GM12878 (cell line): ENCODE measurements around the gene VPS54. TPM values are rescaled to one million over a fixed set of nuclear protein-coding genes. Genes with fewer than 3 reads are reported as not detected.

Experiments used
- ATAC-seq: fragments of 200-7000 bp; cut with Tn5 transposase; 3 replicates; pipeline ENCODE4 v1.9.1; 2020; ENCODE audit warnings: mild to moderate bottlenecking, moderate library complexity
- BruUV-seq: library from RNA; stranded (reverse); fragments of 400-500 nt; replicated peaks from 2 replicates; lab custom pipeline; 2021; lab: Mats Ljungman, UMichigan
- CTCF ChIA-PET: fragments of 300-600 bp; sonication (Branson Sonifier 250); formaldehyde crosslinking; extraction: SDS; loops from one replicate; lab custom pipeline; 2021; ENCODE audit warnings: inconsistent platforms; lab: Yijun Ruan, JAX
- POLR2A ChIA-PET: fragments of 350-600 bp; formaldehyde crosslinking; extraction: SDS; loops from one replicate; lab custom pipeline; 2021; ENCODE audit warnings: inconsistent platforms; lab: Charles Lee
- RAD21 ChIA-PET: fragments of 300-600 bp; sonication (Branson Sonifier 250); formaldehyde crosslinking; loops from one replicate; lab custom pipeline; 2023; ENCODE audit warnings: antibody characterized with exemption; ENCODE audit not compliant: unreplicated experiment; lab: Charles Lee
- SMC1A ChIA-PET: fragments of 300-600 bp; sonication (Branson Sonifier 250); formaldehyde crosslinking; loops from one replicate; lab custom pipeline; 2023; ENCODE audit not compliant: unreplicated experiment, uncharacterized antibody; lab: Charles Lee
- DNase-seq: peaks from one replicate; pipeline ENCODE4 v3.0.0-alpha.2; 2011; ENCODE audit warnings: low read depth, low spot score
- FAIRE-seq: peaks from 3 replicates; lab custom pipeline; 2011; peaks lifted over from hg19 to GRCh38; lab: Jason Lieb, UNC
- H2AFZ ChIP-seq: 2 replicates; pipeline ENCODE4 v1.6.0; 2011; ENCODE audit warnings: low read depth, low read length, control low read depth; ENCODE audit not compliant: control insufficient read depth
- H3K27ac ChIP-seq: 2 replicates; pipeline ENCODE4 v1.5.1; 2011; ENCODE audit warnings: control low read depth; ENCODE audit not compliant: control insufficient read depth, insufficient read depth
- H3K27me3 ChIP-seq, 2 experiments: replicated peaks in 1 of 2; 2 replicates each; pipeline versions ENCODE4 v1.6.0 to v1.6.1; 2011; ENCODE audit warnings: low read length in 1 of 2; ENCODE audit not compliant: control insufficient read depth in 2 of 2, insufficient read depth in 2 of 2
- H3K36me3 ChIP-seq, 2 experiments: 2 replicates each; pipeline ENCODE4 v1.5.1; 2011; ENCODE audit warnings: low read length in 1 of 2; ENCODE audit not compliant: control insufficient read depth in 2 of 2, insufficient read depth in 2 of 2
- H3K4me1 ChIP-seq: 2 replicates; pipeline ENCODE4 v1.6.1; 2011; ENCODE audit warnings: mild to moderate bottlenecking, low read length, moderate library complexity, mixed read lengths; ENCODE audit not compliant: control insufficient read depth, insufficient read depth
- H3K4me2 ChIP-seq: 2 replicates; pipeline ENCODE4 v1.6.0; 2011; ENCODE audit warnings: control low read depth; ENCODE audit not compliant: control insufficient read depth, insufficient read depth
- H3K4me3 ChIP-seq: fragments of 200-600 bp; sonication (generic); 2 replicates; pipeline ENCODE4 v1.5.1; 2016
- H3K79me2 ChIP-seq: 2 replicates; pipeline ENCODE4 v1.6.0; 2011; ENCODE audit warnings: low read length; ENCODE audit not compliant: control insufficient read depth, insufficient read depth
- H3K9ac ChIP-seq: 2 replicates; pipeline ENCODE4 v1.8.0; 2011; ENCODE audit warnings: low read length, control low read depth, mixed read lengths; ENCODE audit not compliant: control insufficient read depth, insufficient read depth
- H3K9me3 ChIP-seq: replicated peaks from 3 replicates; pipeline ENCODE4 v1.5.1; 2011; ENCODE audit warnings: mild to moderate bottlenecking, low read length; ENCODE audit not compliant: control insufficient read depth, insufficient read depth
- H4K20me1 ChIP-seq: 2 replicates; pipeline ENCODE4 v1.6.0; 2011; ENCODE audit not compliant: control insufficient read depth, insufficient read depth
- BCL11A ChIP-seq: IDR thresholded peaks from 2 replicates; pipeline ENCODE4 v1.6.1; 2011; ENCODE audit warnings: low read depth, low read length
- CBX5 ChIP-seq: sonication (generic); IDR thresholded peaks from 2 replicates; pipeline ENCODE4 v1.6.1; 2016; ENCODE audit warnings: low read depth, moderate library complexity, mild to moderate bottlenecking, inconsistent platforms
- CEBPB ChIP-seq, 2 experiments: fragments of 150-350 bp in 1 of 2; IDR thresholded peaks; 2 replicates each; pipeline ENCODE4 v1.6.1; 2012 to 2014; ENCODE audit warnings: low read depth in 2 of 2, low read length in 2 of 2, borderline replicate concordance in 1 of 2, inconsistent platforms in 1 of 2
- IKZF2 ChIP-seq, 2 experiments: fragments of 450-650 bp; IDR thresholded peaks; 2 replicates each; pipeline ENCODE4 v1.6.1; 2017; ENCODE audit warnings: mild to moderate bottlenecking in 2 of 2, moderate library complexity in 2 of 2
- MTA2 ChIP-seq: fragments of 450-650 bp; IDR thresholded peaks from 2 replicates; pipeline ENCODE4 v1.6.1; 2016; ENCODE audit warnings: low read depth, mild to moderate bottlenecking, moderate library complexity
- MYC ChIP-seq: IDR thresholded peaks from 2 replicates; pipeline ENCODE4 v1.6.1; 2011; ENCODE audit warnings: mild to moderate bottlenecking, low read length, moderate library complexity, inconsistent platforms; ENCODE audit not compliant: insufficient read depth, insufficient replicate concordance, insufficient read length, severe bottlenecking
- NBN ChIP-seq: fragments of 450-650 bp; IDR thresholded peaks from 2 replicates; pipeline ENCODE4 v1.6.1; 2016
- POLR2AphosphoS5 ChIP-seq: IDR thresholded peaks from 2 replicates; pipeline ENCODE4 v1.6.1; 2011; ENCODE audit warnings: mild to moderate bottlenecking, low read length, inconsistent platforms
- RCOR1 ChIP-seq: conservative IDR thresholded peaks from 2 replicates; pipeline ENCODE4 v1.6.1; 2012; ENCODE audit warnings: low read depth, low read length, improper control_type of control experiment
- TBL1XR1 ChIP-seq: IDR thresholded peaks from 2 replicates; pipeline ENCODE4 v1.6.1; 2012; ENCODE audit warnings: low read depth, low read length, improper control_type of control experiment
- ZBED1 ChIP-seq: IDR thresholded peaks from 2 replicates; pipeline ENCODE4 v1.6.1; 2016; ENCODE audit warnings: borderline replicate concordance
- ZBTB11 ChIP-seq: fragments of 450-650 bp; formaldehyde crosslinking; IDR thresholded peaks from 2 replicates; pipeline ENCODE4 v1.5.0; 2022; ENCODE audit warnings: mild to moderate bottlenecking, missing genetic modification characterization
- WGBS: methylation state at CpG from one replicate; pipeline ENCODE4 v1.1.6; 2016; ENCODE audit warnings: low lambda C conversion rate; ENCODE audit not compliant: insufficient replicate concordance, insufficient coverage; ENCODE audit errors: missing lambda C conversion rate; 5-methylcytosine and 5-hydroxymethylcytosine counted together
- in situ Hi-C: fragments of 300-500 bp; cut with MboI; formaldehyde crosslinking; loops from 9 replicates; pipeline ENCODE4 v1.14.3; 2018; ENCODE audit warnings: mixed read lengths
- intact Hi-C: fragments of 100-400 bp; cut with micrococcal nuclease; formaldehyde crosslinking; loops from one replicate; pipeline ENCODE4 v1.14.2; 2022; ENCODE audit not compliant: unreplicated experiment
- polyA plus RNA-seq, 11 experiments: library from polyadenylated mRNA; depleted of rRNA in 4 of 11; unstranded in 6 of 11; stranded (reverse) in 5 of 11; fragments of >200 nt; fragmentation: Nextera tagmentation in 4 of 11; fragmentation: Illumina TruSeq in 1 of 11; extraction: Ambion mirVana in 4 of 11; extraction: Trizol in 1 of 11; gene quantifications; 1 replicate in 1 of 11; 2 replicates in 10 of 11; pipeline versions ENCODE4 v1.2.1 to v1.2.3, GENCODE V29; 2011 to 2016; ENCODE audit warnings: inconsistent platforms in 2 of 11, missing spikeins in 2 of 11, low read depth in 1 of 11
- total RNA-seq, 4 experiments: library from RNA; depleted of rRNA in 3 of 4; stranded (reverse); fragments of >200 nt in 3 of 4; fragmentation: Illumina TruSeq in 1 of 4; extraction: Trizol in 1 of 4; gene quantifications; 2 replicates each; pipeline versions ENCODE4 v1.2.1 to v1.2.3, GENCODE V29; 2013 to 2021
- TF ChIP-seq, protein P1 (sequence below): fragments of 450-650 bp; IDR thresholded peaks from 2 replicates; pipeline ENCODE4 v1.6.1; 2018; ENCODE audit warnings: borderline replicate concordance, mild to moderate bottlenecking; ENCODE audit not compliant: partially characterized antibody
- TF ChIP-seq, protein P2 (sequence below): fragments of 450-650 bp; IDR thresholded peaks from 2 replicates; pipeline ENCODE4 v1.6.1; 2016; ENCODE audit warnings: mild to moderate bottlenecking
- TF ChIP-seq, protein P3 (sequence below): IDR thresholded peaks from 2 replicates; pipeline ENCODE4 v1.6.1; 2011; ENCODE audit warnings: borderline replicate concordance, low read depth, mild to moderate bottlenecking, moderate library complexity, mixed read lengths, low read length; ENCODE audit not compliant: insufficient read depth; ENCODE audit errors: extremely low read length

VPS54 gene
- total and polyA plus RNA-seq, 10 of the 15 experiments (the other 5 are each of a cell fraction or from before 2014, with no cell fraction given), result 1.6 to 16.2 (median 9.3) TPM

- no peaks in the 10 kb centered on the region for H3K9me3 ChIP-seq
- no peak overlapping the region for H3K4me2 ChIP-seq
- no peak overlapping the region for H3K4me3 ChIP-seq
- BruUV-seq, result no TSS peak
- no peaks in the 10 kb centered on the region for H3K79me2 ChIP-seq
- in situ Hi-C loops, result no loop called here
- TF ChIP-seq MTA2 (no peak), BCL11A (no peak), MYC (no peak), TBL1XR1 (no peak), NBN (no peak), ZBTB11 (no peak), CEBPB (IDR thresholded peaks at IDR 0.05; ENCODE audit: borderline replicate concordance in 1 of 2, low read depth in 2 of 2, low read length in 2 of 2) (no peak), POLR2AphosphoS5 (no peak), IKZF2 (IDR thresholded peaks at IDR 0.05) (no peak), CBX5 (no peak), RCOR1 (no peak), ZBED1 (no peak)
- TF ChIP-seq, protein P1, sequence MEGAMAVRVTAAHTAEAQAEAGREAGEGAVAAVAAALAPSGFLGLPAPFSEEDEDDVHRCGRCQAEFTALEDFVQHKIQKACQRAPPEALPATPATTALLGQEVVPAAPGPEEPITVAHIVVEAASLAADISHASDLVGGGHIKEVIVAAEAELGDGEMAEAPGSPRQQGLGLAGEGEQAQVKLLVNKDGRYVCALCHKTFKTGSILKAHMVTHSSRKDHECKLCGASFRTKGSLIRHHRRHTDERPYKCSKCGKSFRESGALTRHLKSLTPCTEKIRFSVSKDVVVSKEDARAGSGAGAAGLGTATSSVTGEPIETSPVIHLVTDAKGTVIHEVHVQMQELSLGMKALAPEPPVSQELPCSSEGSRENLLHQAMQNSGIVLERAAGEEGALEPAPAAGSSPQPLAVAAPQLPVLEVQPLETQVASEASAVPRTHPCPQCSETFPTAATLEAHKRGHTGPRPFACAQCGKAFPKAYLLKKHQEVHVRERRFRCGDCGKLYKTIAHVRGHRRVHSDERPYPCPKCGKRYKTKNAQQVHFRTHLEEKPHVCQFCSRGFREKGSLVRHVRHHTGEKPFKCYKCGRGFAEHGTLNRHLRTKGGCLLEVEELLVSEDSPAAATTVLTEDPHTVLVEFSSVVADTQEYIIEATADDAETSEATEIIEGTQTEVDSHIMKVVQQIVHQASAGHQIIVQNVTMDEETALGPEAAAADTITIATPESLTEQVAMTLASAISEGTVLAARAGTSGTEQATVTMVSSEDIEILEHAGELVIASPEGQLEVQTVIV, result no peak
- TF ChIP-seq, protein P2, sequence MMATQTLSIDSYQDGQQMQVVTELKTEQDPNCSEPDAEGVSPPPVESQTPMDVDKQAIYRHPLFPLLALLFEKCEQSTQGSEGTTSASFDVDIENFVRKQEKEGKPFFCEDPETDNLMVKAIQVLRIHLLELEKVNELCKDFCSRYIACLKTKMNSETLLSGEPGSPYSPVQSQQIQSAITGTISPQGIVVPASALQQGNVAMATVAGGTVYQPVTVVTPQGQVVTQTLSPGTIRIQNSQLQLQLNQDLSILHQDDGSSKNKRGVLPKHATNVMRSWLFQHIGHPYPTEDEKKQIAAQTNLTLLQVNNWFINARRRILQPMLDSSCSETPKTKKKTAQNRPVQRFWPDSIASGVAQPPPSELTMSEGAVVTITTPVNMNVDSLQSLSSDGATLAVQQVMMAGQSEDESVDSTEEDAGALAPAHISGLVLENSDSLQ, result no peak
- TF ChIP-seq, protein P3, sequence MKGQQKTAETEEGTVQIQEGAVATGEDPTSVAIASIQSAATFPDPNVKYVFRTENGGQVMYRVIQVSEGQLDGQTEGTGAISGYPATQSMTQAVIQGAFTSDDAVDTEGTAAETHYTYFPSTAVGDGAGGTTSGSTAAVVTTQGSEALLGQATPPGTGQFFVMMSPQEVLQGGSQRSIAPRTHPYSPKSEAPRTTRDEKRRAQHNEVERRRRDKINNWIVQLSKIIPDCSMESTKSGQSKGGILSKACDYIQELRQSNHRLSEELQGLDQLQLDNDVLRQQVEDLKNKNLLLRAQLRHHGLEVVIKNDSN, result no peak
- no peak overlapping the region for H2AFZ ChIP-seq
- FAIRE-seq (no peak), DNase-seq (no peak), ATAC-seq (no peak)
- intact Hi-C loops, result no loop called here
- no peak overlapping the region for H3K27ac ChIP-seq
- RAD21 ChIA-PET, result interaction anchor here (1.4 kb wide), 1 partner anchor 263 kb away, joined by 3 read pairs; no protein-coding TSS in a partner anchor
- SMC1A ChIA-PET, result no interaction called here
- no peaks in the 10 kb centered on the region for H3K36me3 ChIP-seq
- H4K20me1 ChIP-seq, result no peaks in the 10 kb centered on the region
- H3K4me1 ChIP-seq, result peaks cover 22% of the 10 kb centered on the region; the same call in 1 of the 2 replicates
- POLR2A ChIA-PET, result no interaction called here
- H3K9ac ChIP-seq, result no peak overlapping the region
- 6% methylated on average over 1 of the region's 1 CpG for WGBS
- CTCF ChIA-PET, result interaction anchor here (0.7 kb wide), 1 partner anchor 1038 kb away, joined by 3 read pairs; no protein-coding TSS in a partner anchor
- no peaks in the 10 kb centered on the region for H3K27me3 ChIP-seq
Measured at GRCh38 chr2:64067326-64067725, 48.1 kb upstream of the VPS54 start.
